Mesothelial cell of epicardium (in vitro differentiated cells): ENCODE measurements around the gene RILP. TPM values are rescaled to one million over a fixed set of nuclear protein-coding genes. Genes with fewer than 3 reads are reported as not detected.

Experiments used
- DNase-seq, 2 experiments: peaks; one replicate each; pipeline ENCODE4 v3.0.0; 2021; ENCODE audit warnings: low spot score in 2 of 2; ENCODE audit not compliant: unreplicated experiment in 2 of 2
- H3K27ac Mint-ChIP-seq: 2 replicates; pipeline ENCODE4 v1.8.0; 2021; ENCODE audit warnings: mixed read lengths
- H3K27me3 Mint-ChIP-seq: 2 replicates; pipeline ENCODE4 v1.8.0; 2021; ENCODE audit warnings: low read depth, mixed read lengths
- H3K36me3 Mint-ChIP-seq: 2 replicates; pipeline ENCODE4 v1.8.0; 2021; ENCODE audit warnings: mixed read lengths
- H3K4me1 Mint-ChIP-seq: 2 replicates; pipeline ENCODE4 v1.8.0; 2021; ENCODE audit warnings: mixed read lengths
- H3K4me3 Mint-ChIP-seq: 2 replicates; pipeline ENCODE4 v1.8.0; 2021; ENCODE audit warnings: mild to moderate bottlenecking, moderate library complexity, mixed read lengths
- H3K9me3 Mint-ChIP-seq: 2 replicates; pipeline ENCODE4 v1.8.0; 2021; ENCODE audit warnings: mixed read lengths
- total RNA-seq: library from RNA; stranded (reverse); gene quantifications from 3 replicates; pipeline ENCODE4 v1.2.1, GENCODE V29; 2021
- TF ChIP-seq, protein P1 (sequence below): fragments of 200-600 bp; sonication (generic); IDR thresholded peaks from one replicate; pipeline ENCODE4 v1.5.0; 2021; ENCODE audit warnings: antibody characterized with exemption; ENCODE audit not compliant: unreplicated experiment

Gene RILP
- total RNA-seq, 1 donor from 2014 or later, result 3.8 TPM

- H3K9me3 Mint-ChIP-seq, result no peaks in the 10 kb centered on the region
- no peak overlapping the region for H3K27ac Mint-ChIP-seq
- DNase-seq, result no peak
- no peak overlapping the region for H3K4me3 Mint-ChIP-seq
- TF ChIP-seq, protein P1, sequence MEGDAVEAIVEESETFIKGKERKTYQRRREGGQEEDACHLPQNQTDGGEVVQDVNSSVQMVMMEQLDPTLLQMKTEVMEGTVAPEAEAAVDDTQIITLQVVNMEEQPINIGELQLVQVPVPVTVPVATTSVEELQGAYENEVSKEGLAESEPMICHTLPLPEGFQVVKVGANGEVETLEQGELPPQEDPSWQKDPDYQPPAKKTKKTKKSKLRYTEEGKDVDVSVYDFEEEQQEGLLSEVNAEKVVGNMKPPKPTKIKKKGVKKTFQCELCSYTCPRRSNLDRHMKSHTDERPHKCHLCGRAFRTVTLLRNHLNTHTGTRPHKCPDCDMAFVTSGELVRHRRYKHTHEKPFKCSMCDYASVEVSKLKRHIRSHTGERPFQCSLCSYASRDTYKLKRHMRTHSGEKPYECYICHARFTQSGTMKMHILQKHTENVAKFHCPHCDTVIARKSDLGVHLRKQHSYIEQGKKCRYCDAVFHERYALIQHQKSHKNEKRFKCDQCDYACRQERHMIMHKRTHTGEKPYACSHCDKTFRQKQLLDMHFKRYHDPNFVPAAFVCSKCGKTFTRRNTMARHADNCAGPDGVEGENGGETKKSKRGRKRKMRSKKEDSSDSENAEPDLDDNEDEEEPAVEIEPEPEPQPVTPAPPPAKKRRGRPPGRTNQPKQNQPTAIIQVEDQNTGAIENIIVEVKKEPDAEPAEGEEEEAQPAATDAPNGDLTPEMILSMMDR, result no peak
- peaks cover 7% of the 10 kb centered on the region for H3K4me1 Mint-ChIP-seq
- H3K36me3 Mint-ChIP-seq, result peaks cover 3% of the 10 kb centered on the region
- peaks cover 14% of the 10 kb centered on the region for H3K27me3 Mint-ChIP-seq
Measured at GRCh38 chr17:1625053-1625452, 24.6 kb downstream of the RILP start.

DNA sequence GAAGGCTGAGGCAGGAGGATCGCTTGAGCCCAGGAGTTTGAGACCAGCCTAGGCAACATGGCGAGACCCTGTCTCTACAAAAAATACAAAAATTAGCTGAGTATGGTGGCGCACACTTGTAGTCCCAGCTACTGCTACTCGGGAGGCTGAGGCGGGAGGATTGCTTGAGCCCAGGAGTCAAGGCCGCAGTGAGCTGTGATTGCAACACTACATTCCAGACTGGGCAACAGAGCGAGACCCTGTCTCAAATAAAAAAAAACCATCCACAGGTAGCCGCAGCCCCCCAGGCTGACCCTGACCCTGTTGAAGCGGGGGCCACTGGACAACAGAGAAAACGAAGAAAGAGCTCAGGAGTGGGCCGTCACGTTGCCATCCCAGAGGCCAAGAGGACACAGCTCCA lies 25.0 kb downstream of the RILP start:
- Mint-ChIP-seq H3K27me3 (peaks cover 13% of the 10 kb centered on the region), H3K9me3 (no peaks in the 10 kb centered on the region), H3K4me3 (no peak overlapping the region), H3K36me3 (peaks cover 3% of the 10 kb centered on the region), H3K4me1 (peaks cover 6% of the 10 kb centered on the region), H3K27ac (no peak overlapping the region)
- DNase-seq, result no peak
- TF ChIP-seq, protein P1, result no peak

- Mint-ChIP-seq H3K36me3 (peaks cover 3% of the 10 kb centered on the region), H3K4me3 (no peak overlapping the region), H3K4me1 (peaks cover 6% of the 10 kb centered on the region), H3K27me3 (peaks cover 11% of the 10 kb centered on the region), H3K27ac (no peak overlapping the region), H3K9me3 (no peaks in the 10 kb centered on the region)
- TF ChIP-seq, protein P1, result no peak
- DNase-seq, result no peak
Measured at GRCh38 chr17:1623057-1623630, 26.5 kb downstream of the RILP start.

DNA sequence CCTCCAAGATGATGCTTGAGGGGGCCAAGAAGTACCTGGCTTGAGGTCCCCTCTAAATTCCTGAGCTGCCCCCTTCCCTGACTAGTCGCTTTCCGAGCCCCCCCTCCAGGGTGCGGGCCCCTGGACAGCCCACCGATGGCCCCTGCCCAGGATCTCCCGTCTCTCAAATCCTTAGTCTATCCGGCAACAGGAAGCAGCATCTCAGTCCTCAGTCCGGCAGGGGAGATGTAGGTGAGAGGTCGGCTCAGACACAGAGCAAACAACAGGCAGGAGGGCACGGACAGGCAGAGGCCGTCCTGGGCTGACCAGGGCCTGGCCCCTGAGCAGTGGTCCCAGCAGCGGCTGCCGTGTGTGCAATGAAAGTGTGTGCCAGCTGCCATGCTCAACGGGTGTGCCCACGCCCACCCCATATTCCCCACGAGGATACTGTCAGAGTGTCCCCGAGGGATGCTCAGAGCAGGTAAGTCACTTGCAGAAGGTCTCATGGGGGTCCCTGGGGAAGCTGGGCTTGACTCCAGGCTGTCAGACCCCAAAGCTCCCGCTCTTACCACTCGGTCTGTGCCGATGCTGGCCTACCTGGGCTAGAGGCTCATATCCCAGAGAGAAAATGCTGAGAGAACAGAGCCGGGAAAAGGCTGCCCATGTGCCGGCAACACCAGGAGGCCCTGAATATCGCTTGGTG lies 28.3 kb downstream of the RILP start:
- TF ChIP-seq, protein P1, result no peak
- H3K27ac Mint-ChIP-seq, result no peak overlapping the region
- H3K9me3 Mint-ChIP-seq, result no peaks in the 10 kb centered on the region
- peaks cover 1% of the 10 kb centered on the region for H3K27me3 Mint-ChIP-seq
- no peak for DNase-seq
- H3K36me3 Mint-ChIP-seq, result peaks cover 3% of the 10 kb centered on the region
- H3K4me3 Mint-ChIP-seq, result no peak overlapping the region
- no peaks in the 10 kb centered on the region for H3K4me1 Mint-ChIP-seq

DNA sequence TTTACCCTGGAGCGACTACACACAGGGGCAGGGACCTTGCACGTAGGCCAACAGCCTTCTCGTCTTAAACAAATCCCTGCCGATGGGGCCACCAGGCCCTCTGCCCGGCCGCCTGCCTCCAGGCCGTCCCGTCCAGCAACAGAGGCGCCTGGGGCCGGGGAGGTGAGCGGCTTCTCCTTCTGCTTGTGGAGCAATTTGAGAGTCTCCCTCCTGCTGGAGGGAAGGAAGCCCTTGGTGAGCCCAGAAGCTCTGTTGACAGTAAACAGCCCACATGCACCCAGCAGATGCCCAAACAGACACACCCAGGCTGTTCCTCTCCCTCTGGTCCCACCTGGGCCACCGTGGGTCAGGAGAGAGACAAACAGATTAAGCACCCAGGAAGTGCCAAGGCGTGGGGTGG lies 29.2 kb downstream of the RILP start:
- Mint-ChIP-seq H3K27ac (no peak overlapping the region), H3K36me3 (no peaks in the 10 kb centered on the region), H3K4me3 (no peak overlapping the region), H3K27me3 (no peaks in the 10 kb centered on the region), H3K9me3 (no peaks in the 10 kb centered on the region), H3K4me1 (no peaks in the 10 kb centered on the region)
- DNase-seq, result no peak
- TF ChIP-seq, protein P1, result no peak
